ENCODE data around the gene MGAT4D. TPM values are rescaled to one million over a fixed set of nuclear protein-coding genes. Genes with fewer than 3 reads are reported as not detected.

MGAT4D gene
- total RNA-seq, 1 experiment from 2014 or later, result not detected

- no peak for ATAC-seq
- Histone ChIP-seq H3K9me3 (ENCODE audit: control insufficient read depth, insufficient read depth, low read depth, low read length) (no peaks in the 10 kb centered on the region), H3K27ac (ENCODE audit: low read length) (no peak overlapping the region), H3K4me1 (ENCODE audit: control insufficient read depth, insufficient read depth, low read length) (no peaks in the 10 kb centered on the region), H3K27me3 (ENCODE audit: control insufficient read depth, insufficient read depth, low read length) (no peaks in the 10 kb centered on the region), H3K36me3 (ENCODE audit: control insufficient read depth, insufficient read depth, low read length) (no peaks in the 10 kb centered on the region), H3K4me3 (ENCODE audit: low read depth in 2 of 2, low read length in 2 of 2) (no peak overlapping the region)
- ChIA-PET CTCF (no interaction called here), POLR2A (no interaction called here)
- TF ChIP-seq CTCF (IDR thresholded peaks at IDR 0.05), result no peak
- TF ChIP-seq REST (IDR thresholded peaks at IDR 0.05; ENCODE audit: insufficient read depth in 1 of 2, low read depth in 2 of 2, low read length in 1 of 2), result no peak
- no peak for TF ChIP-seq POLR2AphosphoS5 (IDR thresholded peaks at IDR 0.05; ENCODE audit: low read depth, low read length)
- TF ChIP-seq SIN3A (IDR thresholded peaks at IDR 0.05; ENCODE audit: borderline replicate concordance, insufficient read depth, low read depth, low read length), result no peak
- no peak for TF ChIP-seq TCF7L2 (IDR thresholded peaks at IDR 0.05; ENCODE audit: low read depth, low read length)
- in situ Hi-C loops (cut with HindIII; ENCODE audit: low pct_unique_long_range_greater_than_20kb, low sequenced_read_pairs) (no loop called here), intact Hi-C loops (cut with micrococcal nuclease; ENCODE audit: unreplicated experiment) (no loop called here)
- BruUV-seq (replicated peaks), result no TSS peak
- no peak for DNase-seq (ENCODE audit: low read depth, low spot score)
Observed at GRCh38 chr4:140483445-140483844, 14.6 kb downstream of the MGAT4D start.

- Histone ChIP-seq H3K9me3 (ENCODE audit: control insufficient read depth, insufficient read depth, low read depth, low read length) (no peaks in the 10 kb centered on the region), H3K27me3 (ENCODE audit: control insufficient read depth, insufficient read depth, low read length) (no peaks in the 10 kb centered on the region), H3K4me1 (ENCODE audit: control insufficient read depth, insufficient read depth, low read length) (no peaks in the 10 kb centered on the region), H3K27ac (ENCODE audit: low read length) (no peak overlapping the region), H3K4me3 (ENCODE audit: low read depth in 2 of 2, low read length in 2 of 2) (no peak overlapping the region), H3K36me3 (ENCODE audit: control insufficient read depth, insufficient read depth, low read length) (no peaks in the 10 kb centered on the region)
- BruUV-seq (replicated peaks), result no TSS peak
- in situ Hi-C loops (cut with HindIII; ENCODE audit: low pct_unique_long_range_greater_than_20kb, low sequenced_read_pairs), result no loop called here
- ChIA-PET POLR2A (no interaction called here), CTCF (no interaction called here)
- no peak for ATAC-seq
- DNase-seq (ENCODE audit: low read depth, low spot score), result no peak
- intact Hi-C loops (cut with micrococcal nuclease; ENCODE audit: unreplicated experiment), result no loop called here
- TF ChIP-seq POLR2AphosphoS5 (IDR thresholded peaks at IDR 0.05; ENCODE audit: low read depth, low read length), result no peak
- TF ChIP-seq TCF7L2 (IDR thresholded peaks at IDR 0.05; ENCODE audit: low read depth, low read length), result no peak
- TF ChIP-seq CTCF (IDR thresholded peaks at IDR 0.05), result no peak
- no peak for TF ChIP-seq SIN3A (IDR thresholded peaks at IDR 0.05; ENCODE audit: borderline replicate concordance, insufficient read depth, low read depth, low read length)
- no peak for TF ChIP-seq REST (IDR thresholded peaks at IDR 0.05; ENCODE audit: insufficient read depth in 1 of 2, low read depth in 2 of 2, low read length in 1 of 2)
Observed at GRCh38 chr4:140472156-140472555, 25.9 kb downstream of the MGAT4D start.

Data from Panc1 (cell line).